Testis (tissue), 2 donors: ENCODE measurements around the gene SLC16A2.

Experiments
- CTCF ChIP-seq, 3 experiments: fragments of 450-650 bp in 2 of 3; fragments of 200-600 bp in 1 of 3; sonication (generic) in 1 of 3; IDR thresholded peaks; one replicate each; pipeline ENCODE4 v1.5.1; 2016 to 2019; ENCODE audit warnings: antibody characterized with exemption in 3 of 3, mild to moderate bottlenecking in 2 of 3, moderate library complexity in 1 of 3
- POLR2A ChIP-seq: fragments of 450-650 bp; IDR thresholded peaks from one replicate; pipeline ENCODE4 v1.6.1; 2017; ENCODE audit warnings: antibody characterized with exemption, mild to moderate bottlenecking, moderate library complexity

GRCh38 chrX:74514384-74514783 is 93.1 kb downstream of the SLC16A2 start:
- TF ChIP-seq POLR2A (no peak), CTCF (IDR thresholded peaks at IDR 0.05) (no peak)
